ENCODE results near the gene ACTL10.

The ACTL10 gene

DNA sequence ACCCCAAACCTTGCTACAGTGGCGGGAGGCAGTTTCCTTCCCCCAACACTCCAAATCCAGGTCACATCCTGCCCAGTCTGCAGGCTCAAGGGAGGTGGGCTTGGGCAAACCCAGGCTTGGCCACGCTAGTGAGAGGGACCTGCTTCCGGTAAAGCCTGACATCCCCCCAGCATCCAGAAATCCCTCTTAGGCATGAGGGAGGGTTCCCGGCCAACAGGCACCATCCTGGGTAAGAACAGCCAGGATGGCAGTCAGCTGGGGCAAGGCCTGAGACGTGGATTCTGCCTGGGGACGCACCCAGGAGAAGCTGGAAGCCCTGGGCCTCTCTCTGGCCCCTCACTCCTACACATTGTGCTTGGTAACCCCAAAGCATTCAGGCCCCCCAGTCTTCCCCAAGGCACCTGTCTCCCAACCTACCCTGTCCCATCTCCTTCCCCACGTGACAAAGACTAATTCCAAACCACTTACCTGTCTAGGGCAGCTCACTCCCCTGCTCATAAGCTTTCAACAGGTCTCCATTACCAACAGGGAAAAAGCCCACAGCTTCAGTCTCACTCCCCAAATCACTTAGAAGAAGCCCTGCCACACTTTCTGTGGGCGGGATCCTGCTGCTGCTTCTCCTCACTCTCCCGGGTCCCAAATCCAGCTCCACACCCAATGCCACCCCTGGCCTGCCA lies 2.5 kb upstream of the ACTL10 start:
- no peak for DNase-seq

DNA sequence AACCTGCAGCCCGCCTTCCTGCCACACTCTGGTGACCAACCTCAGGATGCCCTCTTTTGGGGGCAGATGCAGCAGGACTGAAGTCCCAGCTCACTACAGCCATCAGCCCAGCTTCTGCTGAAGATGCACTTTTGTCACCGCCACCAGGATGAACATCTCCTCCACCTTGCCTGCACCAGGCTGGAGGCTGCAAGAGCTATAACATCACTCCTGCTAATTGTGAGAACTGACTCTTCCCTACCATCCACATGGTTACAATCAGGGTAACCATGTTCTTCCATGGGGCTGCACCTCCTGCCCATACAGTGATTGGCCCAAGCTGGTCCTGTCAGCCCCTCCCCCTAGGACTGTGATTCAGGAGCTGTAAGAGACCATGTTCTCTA lies 2.0 kb upstream of the ACTL10 start:
- no peak for DNase-seq

DNA sequence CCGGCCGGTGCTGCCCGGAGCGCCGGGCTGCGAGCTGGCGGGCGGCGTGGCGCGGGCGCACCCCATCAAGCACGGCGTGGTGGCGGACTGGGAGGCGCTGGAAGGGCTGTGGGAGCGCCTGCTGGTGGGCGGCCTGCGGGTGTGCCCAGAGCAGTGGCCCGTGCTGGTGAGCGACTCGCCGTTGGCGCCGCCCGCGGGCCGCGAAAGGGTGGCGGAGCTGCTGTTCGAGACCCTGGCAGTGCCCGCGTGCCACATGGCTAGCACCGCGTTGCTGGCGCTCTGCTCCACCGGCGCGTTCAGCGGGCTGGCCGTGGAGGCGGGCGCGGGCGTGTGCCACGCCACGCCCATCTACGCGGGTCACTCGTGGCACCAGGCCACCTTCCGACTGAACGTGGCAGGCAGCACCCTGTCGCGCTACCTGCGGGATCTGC lies 517 bp downstream of the ACTL10 start:
- peak; percentile 42 to 45 for DNase-seq

GRCh38 chr20:33667676-33668465 lies 1.1 kb downstream of the ACTL10 start:
- peak; percentile 70 to 76 for DNase-seq

DNA sequence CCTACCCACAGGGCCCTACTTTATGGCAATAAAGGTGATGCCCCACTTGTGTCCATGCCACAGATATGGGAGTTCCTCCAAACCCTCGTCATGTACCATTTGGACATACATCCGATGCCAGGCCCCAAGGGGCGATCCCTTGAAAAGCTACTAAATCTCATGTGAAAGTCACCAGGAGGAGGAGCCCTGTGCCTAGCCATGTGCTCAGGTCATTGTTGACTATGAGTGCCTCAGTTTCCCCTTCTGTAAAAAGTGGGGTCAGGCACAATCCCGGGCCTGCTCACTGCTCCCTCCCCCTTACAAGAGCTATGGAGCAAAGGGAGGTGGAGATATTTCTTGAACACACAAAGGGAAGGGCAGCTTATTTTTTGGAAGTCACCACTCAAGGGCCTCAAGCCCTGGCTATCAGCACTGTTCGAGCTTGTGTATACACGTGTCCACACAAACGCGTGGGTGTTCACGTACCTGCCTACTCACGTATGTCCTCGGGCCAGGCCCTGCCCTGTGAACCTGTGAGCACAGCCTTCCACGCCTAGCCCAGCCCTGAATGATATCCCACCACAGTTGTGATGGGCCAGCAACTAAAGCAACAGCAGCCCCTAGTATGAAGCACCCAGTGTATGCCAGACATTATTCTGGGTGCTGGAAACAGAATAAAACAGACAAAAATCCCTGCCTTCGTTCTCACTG lies 1.9 kb downstream of the ACTL10 start:
- DNase-seq = no peak

- no peak for DNase-seq
Measured at GRCh38 chr20:33669224-33669623, 2.5 kb downstream of the ACTL10 start.

DNA sequence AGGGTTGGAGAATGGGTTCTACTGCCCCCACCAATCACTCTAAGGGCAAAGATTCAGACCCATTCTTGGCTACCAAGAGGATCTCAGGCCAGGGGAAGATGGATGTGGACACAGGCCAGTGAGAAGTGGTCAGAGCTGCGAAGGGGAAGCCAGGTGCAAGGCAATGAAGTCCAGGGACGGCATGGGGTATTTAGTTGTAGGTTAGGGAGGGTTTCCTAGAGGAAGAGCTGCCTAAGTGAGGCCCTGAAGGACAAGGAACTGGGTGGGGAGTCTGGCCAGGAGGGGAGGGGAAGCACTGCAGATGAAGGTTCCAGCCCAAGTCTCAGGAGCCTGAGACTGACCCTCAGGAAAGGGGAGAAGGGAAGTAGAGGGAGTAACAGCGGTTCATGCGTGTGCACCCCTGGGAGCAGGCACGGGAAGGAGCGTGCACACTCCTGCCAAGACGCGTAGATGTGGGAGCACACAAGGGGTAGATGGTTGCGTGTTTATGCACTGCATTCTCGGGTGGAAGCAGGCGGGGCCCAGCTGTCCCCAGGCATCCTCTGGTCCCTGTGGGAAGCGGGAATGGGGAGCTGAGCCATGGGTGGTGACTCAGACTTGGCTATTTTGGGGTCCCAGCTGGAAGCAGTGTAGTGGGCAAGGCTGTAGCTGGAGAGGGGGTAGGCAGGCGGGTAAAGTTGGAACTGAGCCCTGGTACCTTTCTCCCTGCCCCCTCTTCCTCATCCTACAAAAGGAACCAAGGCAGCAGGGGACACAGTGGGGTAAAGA lies 3.3 kb downstream of the ACTL10 start:
- DNase-seq = no peak

DNA sequence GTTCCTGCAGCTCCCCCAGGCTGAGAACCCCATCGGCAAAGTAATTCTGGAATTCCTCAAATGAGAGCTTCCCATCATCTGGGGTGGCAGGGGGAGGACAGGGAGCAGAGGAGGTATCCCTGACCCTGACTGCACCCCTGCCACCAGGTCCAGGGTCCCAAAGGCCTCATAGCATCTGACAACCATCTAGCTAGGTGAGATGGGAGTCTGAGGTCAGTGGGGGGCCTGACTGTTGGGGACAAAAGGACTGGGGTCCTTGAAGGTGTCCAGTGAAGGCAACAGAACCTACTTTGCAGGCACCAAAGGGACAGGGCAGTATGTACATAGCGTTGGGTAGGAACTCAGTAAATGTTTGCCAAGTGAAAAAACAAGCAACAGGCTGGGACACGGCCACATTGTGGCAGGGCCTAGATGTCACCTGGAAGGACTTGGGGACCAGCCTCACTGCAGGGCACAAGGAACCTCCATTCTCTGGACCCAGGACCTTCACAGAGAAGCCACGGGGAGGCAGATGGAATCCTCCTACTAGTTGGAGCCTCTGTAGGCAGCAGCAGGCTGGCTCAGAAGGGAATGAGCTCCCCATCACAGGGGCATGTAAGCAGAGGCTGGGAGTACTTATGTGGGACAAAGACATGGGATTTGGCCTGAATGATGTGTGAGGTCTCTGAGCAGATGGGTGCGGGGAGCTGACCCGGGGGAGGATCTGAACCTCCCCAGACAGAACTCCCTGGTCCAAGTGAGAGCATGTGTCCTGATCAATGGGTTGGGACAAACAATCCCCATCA lies 4.2 kb downstream of the ACTL10 start:
- DNase-seq = no peak

- no peak for DNase-seq
Measured at GRCh38 chr20:33671573-33672288, 5.0 kb downstream of the ACTL10 start.

DNA sequence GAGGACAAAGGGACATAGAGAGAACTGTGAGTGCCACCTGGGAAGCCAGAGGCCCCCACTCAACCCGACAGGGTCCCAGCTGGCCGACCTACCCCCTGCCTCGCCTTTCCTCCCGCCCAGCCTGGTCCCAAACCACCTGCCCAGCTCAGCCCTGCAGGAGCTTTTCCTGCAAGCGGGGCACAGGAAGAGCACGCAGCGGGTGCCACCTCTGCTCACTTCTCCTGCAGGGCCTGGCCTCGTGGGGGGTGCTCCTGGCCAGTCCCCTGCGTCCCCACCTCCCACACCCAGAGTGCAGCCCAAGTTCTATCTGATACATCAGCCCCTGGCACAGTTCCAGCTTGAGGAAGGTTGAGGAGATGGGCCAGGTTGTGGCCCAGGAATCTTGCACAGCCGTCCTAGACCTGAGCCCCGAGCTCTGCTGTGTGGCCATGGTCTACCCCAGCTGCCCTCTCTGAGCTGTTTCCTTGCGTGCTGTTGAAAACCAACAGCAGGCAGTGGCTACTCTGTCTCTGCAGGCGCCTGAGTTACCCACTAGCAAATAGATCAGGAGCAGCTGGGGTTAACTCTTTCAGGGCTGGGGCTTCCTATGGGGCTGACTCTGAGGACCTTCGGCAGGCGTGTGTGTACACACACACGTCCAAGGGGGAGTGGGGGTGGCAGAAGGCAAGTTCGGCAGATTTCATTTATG lies 5.8 kb downstream of the ACTL10 start:
- DNase-seq = no peak

GRCh38 chr20:33673114-33673409 lies 6.3 kb downstream of the ACTL10 start:
- DNase-seq = no peak

- DNase-seq = no peak
Measured at GRCh38 chr20:33673410-33674293, 6.9 kb downstream of the ACTL10 start.

DNA sequence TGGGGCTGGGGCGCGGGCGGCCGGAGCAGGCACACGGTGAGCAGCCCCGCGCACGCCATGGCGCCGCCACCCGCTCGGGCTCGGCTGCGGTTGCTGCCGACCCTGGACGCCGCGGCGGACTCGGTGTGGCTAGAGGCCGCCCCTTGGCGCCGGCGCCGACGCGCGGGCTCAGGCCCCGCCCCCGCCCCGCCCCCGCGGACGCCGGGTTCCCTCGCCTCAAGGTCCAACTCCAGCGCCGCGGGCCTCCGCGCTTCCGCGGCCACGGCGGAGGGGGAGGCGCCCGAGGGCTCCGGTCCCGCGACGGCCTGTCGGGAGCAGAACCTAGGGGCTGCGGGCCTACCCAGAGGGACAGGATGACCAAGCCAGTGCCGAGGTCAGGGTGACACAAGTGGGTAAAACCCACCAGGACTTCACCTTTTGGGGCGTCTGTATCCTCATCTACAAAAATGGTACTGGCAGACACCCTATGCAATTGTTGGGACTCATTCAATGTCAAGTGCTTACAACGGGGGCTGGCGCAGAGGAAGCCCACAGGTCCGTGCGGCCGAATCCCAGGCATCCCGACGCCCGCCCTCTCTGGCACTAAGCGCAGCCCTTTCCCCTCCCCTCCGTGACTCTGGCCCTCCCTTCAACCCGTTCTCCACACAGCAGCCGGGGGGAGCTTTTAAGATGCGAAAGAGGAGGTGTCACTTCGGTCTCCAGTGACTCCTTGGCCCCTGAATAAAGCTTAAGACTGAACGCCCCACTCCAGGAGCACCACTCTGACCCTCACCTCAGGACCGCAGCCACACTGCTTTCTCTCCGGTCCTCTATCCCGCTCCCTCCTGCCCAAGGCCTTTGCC lies 7.8 kb downstream of the ACTL10 start, which contains the start of gene NECAB3:
TSS of gene NECAB3 (minus strand) at position 135 of the 842 bp plus-strand sequence. CDS start at position 59, 76 bp downstream.
- DNase-seq = peak; percentile 37 to 53

DNA sequence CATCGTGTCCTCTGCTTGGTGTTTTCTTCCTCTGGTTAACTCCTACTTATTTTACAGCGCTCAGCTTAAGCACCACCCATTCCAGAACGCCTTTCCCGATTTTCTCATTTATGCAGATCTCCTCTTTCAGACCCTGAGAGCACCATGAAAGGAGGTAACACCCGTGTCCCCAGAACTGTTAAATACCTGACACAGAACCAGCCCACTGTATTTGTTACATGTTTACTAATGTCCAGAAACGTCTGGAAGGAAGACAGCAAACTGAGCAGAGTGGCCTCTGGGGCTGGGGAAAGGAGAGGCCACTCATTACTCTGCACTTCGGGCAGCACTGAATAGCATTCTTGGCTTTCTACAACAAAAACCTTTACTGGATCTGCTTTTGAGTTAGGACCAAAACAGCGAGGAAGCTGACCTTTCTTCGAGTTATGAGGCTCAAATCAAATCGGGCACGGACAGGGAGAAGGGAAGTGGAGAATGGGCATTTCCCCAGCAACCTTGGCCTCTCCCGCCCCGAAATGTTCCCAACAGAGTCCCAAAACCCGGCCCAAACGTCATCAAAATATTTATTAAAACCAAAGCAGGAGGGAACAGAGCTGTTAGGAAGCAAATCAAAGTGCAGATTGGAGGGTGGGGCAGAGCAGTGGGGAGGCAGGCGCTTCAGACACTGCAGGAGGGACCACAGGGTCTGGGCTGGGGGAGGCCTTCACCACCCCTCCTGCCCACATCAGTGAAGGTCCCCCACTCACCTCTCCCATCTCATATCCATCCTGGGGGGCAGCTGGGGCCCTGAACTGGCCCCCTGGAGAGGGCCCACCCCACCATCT lies 8.6 kb downstream of the ACTL10 start:
- DNase-seq = no peak

DNA sequence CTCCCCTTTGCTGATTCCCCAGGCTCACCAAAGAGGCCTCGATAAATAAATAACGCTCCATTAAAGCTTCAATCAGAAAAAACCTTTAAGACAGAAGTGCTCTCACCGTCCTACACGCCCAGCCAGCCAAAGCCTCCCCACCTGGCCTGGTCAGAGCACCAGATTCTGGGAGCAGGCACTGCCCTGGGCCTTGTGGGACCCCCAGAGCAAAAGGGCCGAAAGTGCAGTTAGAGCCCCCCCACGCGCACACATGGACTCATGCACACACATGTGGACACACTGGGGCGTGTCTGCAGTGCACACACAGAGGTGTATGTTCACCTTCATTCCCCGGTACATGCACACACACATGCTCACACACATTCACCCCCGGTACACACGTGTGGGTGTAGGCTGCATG lies 9.4 kb downstream of the ACTL10 start:
- no peak for DNase-seq

DNA sequence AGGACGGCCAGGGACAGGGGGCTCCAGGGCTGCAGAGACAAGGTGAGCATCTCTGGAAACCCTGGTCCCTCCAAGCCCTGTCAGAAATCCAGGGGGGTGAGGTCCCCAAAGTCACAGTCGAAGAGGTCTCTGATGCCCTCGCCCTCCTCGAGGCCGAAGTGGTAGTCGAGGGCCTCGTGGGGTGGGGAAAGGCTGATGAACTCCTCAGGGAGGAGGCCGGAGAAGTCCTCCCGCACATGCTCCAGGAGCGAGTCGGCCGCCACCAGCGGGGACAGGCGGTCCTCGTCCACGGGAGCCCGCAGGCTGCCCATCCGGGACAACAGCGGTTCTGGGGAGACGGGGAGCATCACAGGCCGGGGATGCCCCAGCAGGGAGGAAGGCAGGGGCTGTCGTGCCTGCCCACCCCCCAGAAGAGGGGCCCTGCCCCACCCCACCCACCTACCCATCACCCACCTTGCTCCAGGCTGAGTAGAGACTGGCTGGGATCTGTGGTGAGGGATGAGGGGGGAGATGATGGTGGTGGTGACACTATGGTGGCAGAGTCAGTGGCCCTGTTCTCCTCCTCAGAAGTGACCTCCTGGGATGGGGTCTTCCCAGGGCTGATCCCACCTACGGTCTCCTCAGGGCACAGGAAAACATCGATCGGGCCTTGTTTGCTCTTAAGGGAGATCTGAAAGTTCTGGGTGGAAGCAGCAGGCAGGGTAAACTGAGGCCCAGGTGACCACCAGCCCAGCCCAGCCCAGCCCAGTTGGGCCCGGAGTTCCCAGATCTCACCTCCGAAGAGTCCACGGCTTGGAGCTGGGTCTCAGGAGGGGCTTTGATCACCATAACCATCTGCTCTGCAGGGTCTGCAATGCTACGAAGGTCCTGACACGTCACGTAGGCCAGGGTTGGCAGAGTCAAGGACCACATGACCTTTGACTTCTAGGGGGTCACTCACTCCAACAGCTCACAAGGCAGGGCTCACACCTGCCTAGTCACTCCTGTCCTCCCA lies 10.2 kb downstream of the ACTL10 start:
- DNase-seq = no peak
